Measurements from ENCODE around the gene GFOD2.

DNA sequence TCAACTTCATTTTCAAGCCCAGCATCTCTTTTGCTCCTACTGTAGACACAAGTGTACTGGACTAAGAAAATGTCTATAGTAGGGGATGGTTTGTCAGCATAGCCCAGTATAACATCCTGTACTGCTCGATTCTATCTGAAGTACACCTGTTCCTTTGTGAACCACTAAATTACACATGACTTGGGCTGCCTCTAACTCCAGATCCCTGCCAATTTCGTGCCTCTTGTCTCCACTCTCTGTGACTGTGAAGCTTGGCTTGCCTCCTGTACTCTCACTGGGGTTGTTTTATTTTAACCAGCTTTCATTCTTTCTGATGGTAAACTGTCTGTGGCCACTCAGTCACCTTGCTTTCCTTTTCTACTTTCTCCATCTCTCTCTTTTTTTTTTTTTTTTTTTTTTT is 24.5 kb downstream of the GFOD2 start:
- TF ChIP-seq, protein P1, sequence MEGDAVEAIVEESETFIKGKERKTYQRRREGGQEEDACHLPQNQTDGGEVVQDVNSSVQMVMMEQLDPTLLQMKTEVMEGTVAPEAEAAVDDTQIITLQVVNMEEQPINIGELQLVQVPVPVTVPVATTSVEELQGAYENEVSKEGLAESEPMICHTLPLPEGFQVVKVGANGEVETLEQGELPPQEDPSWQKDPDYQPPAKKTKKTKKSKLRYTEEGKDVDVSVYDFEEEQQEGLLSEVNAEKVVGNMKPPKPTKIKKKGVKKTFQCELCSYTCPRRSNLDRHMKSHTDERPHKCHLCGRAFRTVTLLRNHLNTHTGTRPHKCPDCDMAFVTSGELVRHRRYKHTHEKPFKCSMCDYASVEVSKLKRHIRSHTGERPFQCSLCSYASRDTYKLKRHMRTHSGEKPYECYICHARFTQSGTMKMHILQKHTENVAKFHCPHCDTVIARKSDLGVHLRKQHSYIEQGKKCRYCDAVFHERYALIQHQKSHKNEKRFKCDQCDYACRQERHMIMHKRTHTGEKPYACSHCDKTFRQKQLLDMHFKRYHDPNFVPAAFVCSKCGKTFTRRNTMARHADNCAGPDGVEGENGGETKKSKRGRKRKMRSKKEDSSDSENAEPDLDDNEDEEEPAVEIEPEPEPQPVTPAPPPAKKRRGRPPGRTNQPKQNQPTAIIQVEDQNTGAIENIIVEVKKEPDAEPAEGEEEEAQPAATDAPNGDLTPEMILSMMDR (IDR thresholded peaks at IDR 0.05): no peak
- no peak for TF ChIP-seq POLR2A (IDR thresholded peaks at IDR 0.05)

Data from body of pancreas (tissue), 4 donors.